ENCODE measurements around the gene GDF15. TPM values are rescaled to one million over a fixed set of nuclear protein-coding genes. Genes with fewer than 3 reads are reported as not detected.

GDF15 gene
- total RNA-seq, 5 donors from 2014 or later (not counting 1 experiment from before 2014, with no cell fraction given), result 1.5 to 1.7 (median 1.5) TPM; not detected in 2

- CTCF ChIA-PET, result no interaction called here
- no peaks in the 10 kb centered on the region for H3K27me3 ChIP-seq (replicated peaks in 1 of 2; ENCODE audit: control insufficient read depth in 2 of 2, extremely low read depth in 1 of 2, insufficient read depth in 2 of 2, low read length in 1 of 2)
- peaks cover 0 to 15% of the 10 kb centered on the region in 2 donors for H3K36me3 ChIP-seq (ENCODE audit: control insufficient read depth in 2 of 2, extremely low read depth in 1 of 2, insufficient read depth in 1 of 2, low read length in 1 of 2)
- H3K4me1 ChIP-seq (ENCODE audit: control insufficient read depth in 1 of 2, extremely low read depth in 1 of 2, insufficient read depth in 2 of 2, low read length in 2 of 2), result peaks cover 13 to 81% of the 10 kb centered on the region in 2 experiments
- ATAC-seq (replicated peaks in 1 of 4), result no peak
- H3K27ac Mint-ChIP-seq, result no peak overlapping the region
- H3K9me3 Mint-ChIP-seq, result no peaks in the 10 kb centered on the region
- peaks cover 17 to 36% (median 23%) of the 10 kb centered on the region in 3 donors for H3K4me1 Mint-ChIP-seq
- peak overlapping the region; percentile 64 to 78 (median 66) for H3K4me3 Mint-ChIP-seq
- no peaks in the 10 kb centered on the region for H3K27me3 Mint-ChIP-seq
- WGBS (ENCODE audit: insufficient coverage), result 56% methylated on average over 46 of the region's 60 CpGs
- no peak for DNase-seq
- H3K9me3 ChIP-seq, result no peaks in the 10 kb centered on the region
- POLR2A ChIA-PET, result no interaction called here
- no peaks in the 10 kb centered on the region for H3K36me3 Mint-ChIP-seq
- no peak overlapping the region for H3K27ac ChIP-seq (ENCODE audit: low read length)
- no peak overlapping the region for H3K4me3 ChIP-seq (ENCODE audit: control insufficient read depth in 1 of 2, extremely low read depth in 1 of 2, low read length in 1 of 2)
Observed at GRCh38 chr19:18433735-18434398, 47.9 kb downstream of the GDF15 start.

GRCh38 chr19:18434411-18435175 is 48.6 kb downstream of the GDF15 start:
- DNase-seq, result no peak
- Histone ChIP-seq H3K4me3 (ENCODE audit: control insufficient read depth in 1 of 2, extremely low read depth in 1 of 2, low read length in 1 of 2) (no peak overlapping the region), H3K36me3 (ENCODE audit: control insufficient read depth in 2 of 2, extremely low read depth in 1 of 2, insufficient read depth in 1 of 2, low read length in 1 of 2) (peaks cover 0 to 15% of the 10 kb centered on the region in 2 donors), H3K27me3 (replicated peaks in 1 of 2; ENCODE audit: control insufficient read depth in 2 of 2, extremely low read depth in 1 of 2, insufficient read depth in 2 of 2, low read length in 1 of 2) (no peaks in the 10 kb centered on the region), H3K27ac (ENCODE audit: low read length) (no peak overlapping the region), H3K4me1 (ENCODE audit: control insufficient read depth in 1 of 2, extremely low read depth in 1 of 2, insufficient read depth in 2 of 2, low read length in 2 of 2) (peaks cover 13 to 78% of the 10 kb centered on the region in 2 experiments), H3K9me3 (no peaks in the 10 kb centered on the region)
- ATAC-seq (replicated peaks in 1 of 4), result no peak
- H3K4me3 Mint-ChIP-seq, result peak overlapping the region; percentile 64 to 78 (median 66)
- peaks cover 17 to 40% (median 22%) of the 10 kb centered on the region in 3 donors for H3K4me1 Mint-ChIP-seq
- peak overlapping the region in 1 of 2 donors; percentile 34 for H3K27ac Mint-ChIP-seq
- no peaks in the 10 kb centered on the region for H3K27me3 Mint-ChIP-seq
- no peaks in the 10 kb centered on the region for H3K36me3 Mint-ChIP-seq
- 94% methylated on average over 13 of the region's 21 CpGs for WGBS (ENCODE audit: insufficient coverage)
- ChIA-PET POLR2A (no interaction called here), CTCF (no interaction called here)
- no peaks in the 10 kb centered on the region for H3K9me3 Mint-ChIP-seq

GRCh38 chr19:18435178-18435841 is 49.4 kb downstream of the GDF15 start:
- Mint-ChIP-seq H3K36me3 (no peaks in the 10 kb centered on the region), H3K4me1 (peaks cover 19 to 38% (median 20%) of the 10 kb centered on the region in 3 donors), H3K9me3 (no peaks in the 10 kb centered on the region), H3K27ac (no peak overlapping the region), H3K27me3 (no peaks in the 10 kb centered on the region), H3K4me3 (peak overlapping the region in 1 of 3 donors; percentile 78)
- ChIA-PET POLR2A (no interaction called here), CTCF (no interaction called here)
- Histone ChIP-seq H3K27ac (ENCODE audit: low read length) (no peak overlapping the region), H3K9me3 (no peaks in the 10 kb centered on the region), H3K27me3 (replicated peaks in 1 of 2; ENCODE audit: control insufficient read depth in 2 of 2, extremely low read depth in 1 of 2, insufficient read depth in 2 of 2, low read length in 1 of 2) (no peaks in the 10 kb centered on the region), H3K4me3 (ENCODE audit: control insufficient read depth in 1 of 2, extremely low read depth in 1 of 2, low read length in 1 of 2) (no peak overlapping the region), H3K4me1 (ENCODE audit: control insufficient read depth in 1 of 2, extremely low read depth in 1 of 2, insufficient read depth in 2 of 2, low read length in 2 of 2) (peaks cover 7 to 72% of the 10 kb centered on the region in 2 experiments), H3K36me3 (ENCODE audit: control insufficient read depth in 2 of 2, extremely low read depth in 1 of 2, insufficient read depth in 1 of 2, low read length in 1 of 2) (peaks cover 0 to 15% of the 10 kb centered on the region in 2 donors)
- ATAC-seq (replicated peaks in 1 of 4) (no peak), DNase-seq (no peak)
- WGBS (ENCODE audit: insufficient coverage), result 95% methylated on average over 47 of the region's 49 CpGs

GRCh38 chr19:18435842-18436670 is 50.1 kb downstream of the GDF15 start:
- ATAC-seq (replicated peaks in 1 of 4) (no peak), DNase-seq (no peak)
- Mint-ChIP-seq H3K27me3 (no peaks in the 10 kb centered on the region), H3K36me3 (no peaks in the 10 kb centered on the region), H3K9me3 (no peaks in the 10 kb centered on the region), H3K27ac (peak overlapping the region in 1 of 2 donors; percentile 39), H3K4me3 (peak overlapping the region; percentile 66 to 74 (median 66)), H3K4me1 (peaks cover 24 to 41% (median 27%) of the 10 kb centered on the region in 3 donors)
- H3K27ac ChIP-seq (ENCODE audit: low read length), result no peak overlapping the region
- 90% methylated on average over 46 of the region's 46 CpGs for WGBS (ENCODE audit: insufficient coverage)
- no peak overlapping the region for H3K4me3 ChIP-seq (ENCODE audit: control insufficient read depth in 1 of 2, extremely low read depth in 1 of 2, low read length in 1 of 2)
- ChIA-PET CTCF (no interaction called here), POLR2A (no interaction called here)
- peaks cover 2 to 68% of the 10 kb centered on the region in 2 experiments for H3K4me1 ChIP-seq (ENCODE audit: control insufficient read depth in 1 of 2, extremely low read depth in 1 of 2, insufficient read depth in 2 of 2, low read length in 2 of 2)
- H3K36me3 ChIP-seq (ENCODE audit: control insufficient read depth in 2 of 2, extremely low read depth in 1 of 2, insufficient read depth in 1 of 2, low read length in 1 of 2), result peaks cover 0 to 9% of the 10 kb centered on the region in 2 donors
- no peaks in the 10 kb centered on the region for H3K9me3 ChIP-seq
- H3K27me3 ChIP-seq (replicated peaks in 1 of 2; ENCODE audit: control insufficient read depth in 2 of 2, extremely low read depth in 1 of 2, insufficient read depth in 2 of 2, low read length in 1 of 2), result no peaks in the 10 kb centered on the region

GRCh38 chr19:18436671-18437490 is 50.9 kb downstream of the GDF15 start:
- WGBS (ENCODE audit: insufficient coverage), result 32% methylated on average over 57 of the region's 67 CpGs
- no peaks in the 10 kb centered on the region for H3K36me3 Mint-ChIP-seq
- peak overlapping the region; percentile 74 to 79 (median 78) for H3K4me3 Mint-ChIP-seq
- Histone ChIP-seq H3K4me3 (ENCODE audit: control insufficient read depth in 1 of 2, extremely low read depth in 1 of 2, low read length in 1 of 2) (peak overlapping the region; percentile 49 to 69), H3K27me3 (replicated peaks in 1 of 2; ENCODE audit: control insufficient read depth in 2 of 2, extremely low read depth in 1 of 2, insufficient read depth in 2 of 2, low read length in 1 of 2) (no peaks in the 10 kb centered on the region), H3K27ac (ENCODE audit: low read length) (no peak overlapping the region), H3K36me3 (ENCODE audit: control insufficient read depth in 2 of 2, extremely low read depth in 1 of 2, insufficient read depth in 1 of 2, low read length in 1 of 2) (peaks cover 0 to 5% of the 10 kb centered on the region in 2 donors), H3K4me1 (ENCODE audit: control insufficient read depth in 1 of 2, extremely low read depth in 1 of 2, insufficient read depth in 2 of 2, low read length in 2 of 2) (peaks cover 2 to 68% of the 10 kb centered on the region in 2 experiments), H3K9me3 (no peaks in the 10 kb centered on the region)
- DNase-seq, result peak; percentile 61 to 88 (median 75)
- peaks cover 30 to 46% (median 34%) of the 10 kb centered on the region in 3 donors for H3K4me1 Mint-ChIP-seq
- no peaks in the 10 kb centered on the region for H3K27me3 Mint-ChIP-seq
- ChIA-PET POLR2A (no interaction called here), CTCF (interaction anchor here in 1 of 2 donors (0.5 to 0.6 kb wide), 2 partner anchors 15 to 133 kb away, joined by 3 to 7 read pairs; no protein-coding TSS in a partner anchor)
- no peaks in the 10 kb centered on the region for H3K9me3 Mint-ChIP-seq
- peak overlapping the region; percentile 16 to 36 for H3K27ac Mint-ChIP-seq
- ATAC-seq (replicated peaks in 1 of 4), result peak; percentile 71 to 76 (median 74)

Measured in T-cell (primary cell).